ENCODE data around the gene ARHGAP18.

DNA sequence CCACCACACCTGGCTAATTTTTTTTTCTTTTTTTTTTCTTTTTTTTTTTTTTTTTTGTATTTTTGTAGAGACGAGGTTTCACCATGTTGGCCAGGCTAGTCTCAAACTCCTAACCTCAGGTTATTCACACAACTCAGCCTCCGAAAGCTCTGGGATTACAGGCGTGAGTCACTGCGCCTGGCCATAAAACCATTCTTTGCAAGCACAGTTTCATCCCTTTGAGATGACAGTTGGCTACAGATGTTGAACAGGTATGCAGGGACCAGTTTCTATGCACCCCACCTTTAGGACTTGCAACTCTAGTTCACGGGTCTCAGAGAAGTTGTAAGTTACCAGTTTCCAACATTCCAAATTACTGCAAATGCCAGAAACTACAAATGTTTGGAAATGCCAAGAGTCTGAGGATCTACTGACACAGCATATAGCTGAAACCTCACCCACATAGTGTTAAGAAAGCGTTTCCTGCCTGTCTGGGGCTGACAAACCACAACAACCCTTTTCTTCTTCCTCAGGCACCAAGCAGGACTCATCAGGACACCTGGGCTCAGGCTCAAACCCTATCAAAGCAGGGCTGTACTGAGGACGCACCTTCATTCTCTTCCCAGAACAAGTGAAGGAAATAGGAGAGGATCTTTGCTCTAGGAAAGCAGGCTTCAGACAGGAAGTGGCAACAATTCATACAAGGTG lies 22.9 kb downstream of the ARHGAP18 start:
- TF ChIP-seq MXD4 (CRISPR knock-in tag; IDR thresholded peaks at IDR 0.05) (no peak), ZNF331 (CRISPR knock-in tag; IDR thresholded peaks at IDR 0.05) (no peak), PHF8 (CRISPR knock-in tag; IDR thresholded peaks at IDR 0.05) (no peak)
- TF ChIP-seq, protein P1, sequence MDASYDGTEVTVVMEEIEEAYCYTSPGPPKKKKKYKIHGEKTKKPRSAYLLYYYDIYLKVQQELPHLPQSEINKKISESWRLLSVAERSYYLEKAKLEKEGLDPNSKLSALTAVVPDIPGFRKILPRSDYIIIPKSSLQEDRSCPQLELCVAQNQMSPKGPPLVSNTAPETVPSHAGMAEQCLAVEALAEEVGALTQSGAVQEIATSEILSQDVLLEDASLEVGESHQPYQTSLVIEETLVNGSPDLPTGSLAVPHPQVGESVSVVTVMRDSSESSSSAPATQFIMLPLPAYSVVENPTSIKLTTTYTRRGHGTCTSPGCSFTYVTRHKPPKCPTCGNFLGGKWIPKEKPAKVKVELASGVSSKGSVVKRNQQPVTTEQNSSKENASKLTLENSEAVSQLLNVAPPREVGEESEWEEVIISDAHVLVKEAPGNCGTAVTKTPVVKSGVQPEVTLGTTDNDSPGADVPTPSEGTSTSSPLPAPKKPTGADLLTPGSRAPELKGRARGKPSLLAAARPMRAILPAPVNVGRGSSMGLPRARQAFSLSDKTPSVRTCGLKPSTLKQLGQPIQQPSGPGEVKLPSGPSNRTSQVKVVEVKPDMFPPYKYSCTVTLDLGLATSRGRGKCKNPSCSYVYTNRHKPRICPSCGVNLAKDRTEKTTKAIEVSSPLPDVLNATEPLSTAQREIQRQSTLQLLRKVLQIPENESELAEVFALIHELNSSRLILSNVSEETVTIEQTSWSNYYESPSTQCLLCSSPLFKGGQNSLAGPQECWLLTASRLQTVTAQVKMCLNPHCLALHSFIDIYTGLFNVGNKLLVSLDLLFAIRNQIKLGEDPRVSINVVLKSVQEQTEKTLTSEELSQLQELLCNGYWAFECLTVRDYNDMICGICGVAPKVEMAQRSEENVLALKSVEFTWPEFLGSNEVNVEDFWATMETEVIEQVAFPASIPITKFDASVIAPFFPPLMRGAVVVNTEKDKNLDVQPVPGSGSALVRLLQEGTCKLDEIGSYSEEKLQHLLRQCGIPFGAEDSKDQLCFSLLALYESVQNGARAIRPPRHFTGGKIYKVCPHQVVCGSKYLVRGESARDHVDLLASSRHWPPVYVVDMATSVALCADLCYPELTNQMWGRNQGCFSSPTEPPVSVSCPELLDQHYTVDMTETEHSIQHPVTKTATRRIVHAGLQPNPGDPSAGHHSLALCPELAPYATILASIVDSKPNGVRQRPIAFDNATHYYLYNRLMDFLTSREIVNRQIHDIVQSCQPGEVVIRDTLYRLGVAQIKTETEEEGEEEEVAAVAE (CRISPR knock-in tag; IDR thresholded peaks at IDR 0.05; ENCODE audit: borderline replicate concordance) = no peak
- TF ChIP-seq, protein P2, sequence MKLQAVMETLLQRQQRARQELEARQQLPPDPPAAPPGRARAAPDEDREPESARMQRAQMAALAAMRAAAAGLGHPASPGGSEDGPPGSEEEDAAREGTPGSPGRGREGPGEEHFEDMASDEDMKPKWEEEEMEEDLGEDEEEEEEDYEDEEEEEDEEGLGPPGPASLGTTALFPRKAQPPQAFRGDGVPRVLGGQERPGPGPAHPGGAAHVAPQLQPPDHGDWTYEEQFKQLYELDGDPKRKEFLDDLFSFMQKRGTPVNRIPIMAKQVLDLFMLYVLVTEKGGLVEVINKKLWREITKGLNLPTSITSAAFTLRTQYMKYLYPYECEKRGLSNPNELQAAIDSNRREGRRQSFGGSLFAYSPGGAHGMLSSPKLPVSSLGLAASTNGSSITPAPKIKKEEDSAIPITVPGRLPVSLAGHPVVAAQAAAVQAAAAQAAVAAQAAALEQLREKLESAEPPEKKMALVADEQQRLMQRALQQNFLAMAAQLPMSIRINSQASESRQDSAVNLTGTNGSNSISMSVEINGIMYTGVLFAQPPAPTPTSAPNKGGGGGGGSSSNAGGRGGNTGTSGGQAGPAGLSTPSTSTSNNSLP (IDR thresholded peaks at IDR 0.05; ENCODE audit: low read depth, low read length) = no peak
